Measurements from ENCODE around the gene NRG3. TPM values are rescaled to one million over a fixed set of nuclear protein-coding genes. Genes with fewer than 3 reads are reported as not detected.

NRG3 gene
- total RNA-seq, 4 donors from 2014 or later: 0.22 to 2.4 TPM; not detected in 2

- TF ChIP-seq CTCF (IDR thresholded peaks at IDR 0.05; ENCODE audit: low read depth): no peak
These were observed 433.6 kb downstream of the NRG3 start for GRCh38 chr10:82308641-82309040.

- TF ChIP-seq CTCF (IDR thresholded peaks at IDR 0.05; ENCODE audit: low read depth): no peak
These were observed 435.8 kb downstream of the NRG3 start for GRCh38 chr10:82310839-82311238.

GRCh38 chr10:82313401-82313800 is 438.4 kb downstream of the NRG3 start:
- no peak for TF ChIP-seq CTCF (IDR thresholded peaks at IDR 0.05; ENCODE audit: low read depth)

- TF ChIP-seq CTCF (IDR thresholded peaks at IDR 0.05; ENCODE audit: low read depth): no peak
These were observed 443.5 kb downstream of the NRG3 start for GRCh38 chr10:82318534-82318933.

GRCh38 chr10:82319074-82319473 is 444.1 kb downstream of the NRG3 start:
- TF ChIP-seq CTCF (IDR thresholded peaks at IDR 0.05; ENCODE audit: low read depth): no peak

- TF ChIP-seq CTCF (IDR thresholded peaks at IDR 0.05; ENCODE audit: low read depth): no peak
These were observed 444.6 kb downstream of the NRG3 start for GRCh38 chr10:82319562-82319961.

- no peak for TF ChIP-seq CTCF (IDR thresholded peaks at IDR 0.05; ENCODE audit: low read depth)
These were observed 446.7 kb downstream of the NRG3 start for GRCh38 chr10:82321724-82322123.

All from subcutaneous adipose tissue (tissue), 4 donors.